HPDE6-E6E7 (cell line): ENCODE results near the gene NRF1.

Experiments used
- DNase-seq: peaks from one replicate; pipeline ENCODE4 v3.0.0; 2011; ENCODE audit warnings: missing footprints; ENCODE audit errors: extremely low spot score

The NRF1 gene

GRCh38 chr7:129680400-129680799 is 68.9 kb downstream of the NRF1 start:
- no peak for DNase-seq

GRCh38 chr7:129684777-129685176 is 73.3 kb downstream of the NRF1 start:
- DNase-seq = no peak

GRCh38 chr7:129686063-129686462 is 74.5 kb downstream of the NRF1 start:
- DNase-seq = no peak

GRCh38 chr7:129688503-129689222 is 77.1 kb downstream of the NRF1 start:
- DNase-seq = no peak

GRCh38 chr7:129689995-129690581 is 78.6 kb downstream of the NRF1 start:
- DNase-seq = no peak

- DNase-seq = no peak
Observed at GRCh38 chr7:129690701-129691100, 79.2 kb downstream of the NRF1 start.

- DNase-seq = no peak
Observed at GRCh38 chr7:129698516-129699418, 87.2 kb downstream of the NRF1 start.

GRCh38 chr7:129702316-129702715 is 90.8 kb downstream of the NRF1 start:
- no peak for DNase-seq

- no peak for DNase-seq
Observed at GRCh38 chr7:129702761-129703338, 91.3 kb downstream of the NRF1 start.

GRCh38 chr7:129703751-129704150 is 92.2 kb downstream of the NRF1 start:
- DNase-seq = no peak

- no peak for DNase-seq
Observed at GRCh38 chr7:129707910-129708499, 96.5 kb downstream of the NRF1 start.

- no peak for DNase-seq
Observed at GRCh38 chr7:129713544-129713943, 102.0 kb downstream of the NRF1 start.

- no peak for DNase-seq
Observed at GRCh38 chr7:129714514-129715063, 103.1 kb downstream of the NRF1 start.

GRCh38 chr7:129719980-129720732 is 108.6 kb downstream of the NRF1 start:
- DNase-seq = no peak

- no peak for DNase-seq
Observed at GRCh38 chr7:129721068-129721467, 109.5 kb downstream of the NRF1 start.

GRCh38 chr7:129723679-129724078 is 112.2 kb downstream of the NRF1 start:
- DNase-seq = no peak

GRCh38 chr7:129724796-129725195 is 113.3 kb downstream of the NRF1 start:
- no peak for DNase-seq

- no peak for DNase-seq
Observed at GRCh38 chr7:129728875-129729467, 117.5 kb downstream of the NRF1 start.

- no peak for DNase-seq
Observed at GRCh38 chr7:129729511-129729910, 118.0 kb downstream of the NRF1 start.

- no peak for DNase-seq
Observed at GRCh38 chr7:129730159-129730558, 118.6 kb downstream of the NRF1 start.
